Smooth muscle cell (in vitro differentiated cells): ENCODE data around the gene POLR2J. TPM values are rescaled to one million over a fixed set of nuclear protein-coding genes. Genes with fewer than 3 reads are reported as not detected.
A peak's percentile ranks its signal among the peaks of the same experiment; 100 is the strongest.

Experiments used
- DNase-seq: peaks from one replicate; lab custom pipeline; 2025; ENCODE audit not compliant: unreplicated experiment; lab: John Stamatoyannopoulos, UW
- H2AFZ ChIP-seq: fragments of 200-600 bp; sonication (generic); 2 replicates; pipeline ENCODE4 v1.6.0; 2016; ENCODE audit warnings: antibody characterized with exemption, low read depth, mild to moderate bottlenecking
- H3F3A ChIP-seq: fragments of 200-600 bp; sonication (generic); 2 replicates; pipeline ENCODE4 v1.6.0; 2017; ENCODE audit warnings: antibody characterized with exemption, low read depth
- H3K27ac ChIP-seq: fragments of 200-600 bp; sonication (generic); 2 replicates; pipeline ENCODE4 v1.5.1; 2016; ENCODE audit warnings: low read depth, mild to moderate bottlenecking
- H3K27me3 ChIP-seq: fragments of 200-600 bp; sonication (generic); 2 replicates; pipeline ENCODE4 v1.6.1; 2016; ENCODE audit warnings: low read depth, mild to moderate bottlenecking
- H3K36me3 ChIP-seq: fragments of 200-600 bp; sonication (generic); 2 replicates; pipeline ENCODE4 v1.5.1; 2016; ENCODE audit warnings: low read depth
- H3K4me1 ChIP-seq: fragments of 200-600 bp; sonication (generic); 2 replicates; pipeline ENCODE4 v1.5.1; 2016; ENCODE audit warnings: low read depth
- H3K4me2 ChIP-seq: fragments of 200-600 bp; sonication (generic); 2 replicates; pipeline ENCODE4 v1.6.0; 2016; ENCODE audit warnings: mild to moderate bottlenecking
- H3K4me3 ChIP-seq: fragments of 200-600 bp; sonication (generic); 2 replicates; pipeline ENCODE4 v1.5.1; 2016; ENCODE audit warnings: mild to moderate bottlenecking
- H3K79me2 ChIP-seq: fragments of 200-600 bp; sonication (generic); 2 replicates; pipeline ENCODE4 v1.6.0; 2016; ENCODE audit warnings: low read depth, mild to moderate bottlenecking
- H3K9ac ChIP-seq: fragments of 200-600 bp; sonication (generic); 2 replicates; pipeline ENCODE4 v1.6.0; 2016; ENCODE audit warnings: low read depth
- H3K9me3 ChIP-seq: fragments of 200-600 bp; sonication (generic); replicated peaks from 2 replicates; pipeline ENCODE4 v1.5.1; 2016; ENCODE audit warnings: low read depth
- H4K20me1 ChIP-seq: fragments of 200-600 bp; sonication (generic); 2 replicates; pipeline ENCODE4 v1.6.0; 2016; ENCODE audit warnings: low read depth
- WGBS: methylation state at CpG from one replicate; pipeline ENCODE4 v1.1.7; 2016; ENCODE audit warnings: low lambda C conversion rate; 5-methylcytosine and 5-hydroxymethylcytosine counted together
- polyA plus RNA-seq: library from polyadenylated mRNA; unstranded; fragments of >200 nt; fragmentation: Nextera tagmentation; extraction: Ambion mirVana; gene quantifications from 2 replicates; pipeline ENCODE4 v1.2.1, GENCODE V29; 2016
- total RNA-seq: library from RNA; depleted of rRNA; stranded (reverse); fragments of >200 nt; gene quantifications from 2 replicates; pipeline ENCODE4 v1.2.3, GENCODE V29; 2014
- TF ChIP-seq, protein P1 (sequence below): fragments of 200-600 bp; sonication (generic); IDR thresholded peaks from 2 replicates; pipeline ENCODE4 v1.5.1; 2017; ENCODE audit warnings: borderline replicate concordance, mild to moderate bottlenecking, antibody characterized with exemption; ENCODE audit not compliant: insufficient read depth, poor library complexity, severe bottlenecking

POLR2J gene
- total and polyA plus RNA-seq, 2 experiments from 2014 or later = 13.1 to 92.2 TPM

DNA sequence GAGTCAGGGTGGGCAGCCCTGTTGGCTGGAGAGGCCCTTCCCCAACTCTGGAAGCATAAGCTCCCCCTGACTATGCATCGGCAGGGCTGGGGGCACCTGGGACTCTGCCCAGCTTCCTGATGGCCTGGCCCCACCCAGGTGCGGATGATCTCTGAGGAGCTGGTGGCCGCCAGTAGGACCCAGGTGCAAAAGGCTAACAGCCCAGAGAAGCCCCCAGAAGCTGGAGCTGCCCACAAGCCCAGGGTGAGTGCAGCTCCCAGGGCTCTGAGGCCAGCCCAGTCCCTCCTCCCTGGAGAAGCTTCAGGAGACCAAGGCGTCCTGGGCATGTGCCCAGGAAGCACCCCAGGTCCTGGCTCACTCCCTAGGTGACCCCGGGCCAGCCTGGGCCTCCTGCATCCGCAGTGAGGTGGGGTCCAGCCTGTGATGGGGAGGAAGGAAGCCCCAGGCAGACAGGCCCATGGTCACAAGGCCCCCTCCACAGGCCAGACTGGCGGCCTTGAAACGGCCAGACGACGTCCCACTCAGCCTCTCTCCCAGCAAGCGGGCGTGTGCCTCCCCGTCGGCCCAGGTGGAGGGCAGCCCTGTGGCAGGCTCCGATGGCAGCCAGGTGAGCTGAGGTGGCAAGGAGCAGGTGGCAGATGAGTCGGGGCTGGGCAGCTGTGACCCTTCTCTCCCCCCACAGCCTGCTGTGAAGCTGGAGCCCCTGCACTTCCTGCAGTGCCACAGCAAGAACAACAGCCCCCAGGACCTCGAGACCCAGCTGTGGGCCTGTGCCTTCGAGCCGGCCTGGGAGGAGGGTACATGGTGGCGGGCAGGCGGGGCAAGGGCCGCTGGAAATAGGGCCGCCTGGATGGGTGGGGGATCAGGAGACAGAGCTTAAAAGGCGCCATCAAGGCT is 10.9 kb downstream of the POLR2J start:
- DNase-seq = no peak
- no peak overlapping the region for H2AFZ ChIP-seq
- TF ChIP-seq, protein P1, sequence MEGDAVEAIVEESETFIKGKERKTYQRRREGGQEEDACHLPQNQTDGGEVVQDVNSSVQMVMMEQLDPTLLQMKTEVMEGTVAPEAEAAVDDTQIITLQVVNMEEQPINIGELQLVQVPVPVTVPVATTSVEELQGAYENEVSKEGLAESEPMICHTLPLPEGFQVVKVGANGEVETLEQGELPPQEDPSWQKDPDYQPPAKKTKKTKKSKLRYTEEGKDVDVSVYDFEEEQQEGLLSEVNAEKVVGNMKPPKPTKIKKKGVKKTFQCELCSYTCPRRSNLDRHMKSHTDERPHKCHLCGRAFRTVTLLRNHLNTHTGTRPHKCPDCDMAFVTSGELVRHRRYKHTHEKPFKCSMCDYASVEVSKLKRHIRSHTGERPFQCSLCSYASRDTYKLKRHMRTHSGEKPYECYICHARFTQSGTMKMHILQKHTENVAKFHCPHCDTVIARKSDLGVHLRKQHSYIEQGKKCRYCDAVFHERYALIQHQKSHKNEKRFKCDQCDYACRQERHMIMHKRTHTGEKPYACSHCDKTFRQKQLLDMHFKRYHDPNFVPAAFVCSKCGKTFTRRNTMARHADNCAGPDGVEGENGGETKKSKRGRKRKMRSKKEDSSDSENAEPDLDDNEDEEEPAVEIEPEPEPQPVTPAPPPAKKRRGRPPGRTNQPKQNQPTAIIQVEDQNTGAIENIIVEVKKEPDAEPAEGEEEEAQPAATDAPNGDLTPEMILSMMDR = no peak

GRCh38 chr7:102466097-102466496 is 12.6 kb downstream of the POLR2J start:
- H2AFZ ChIP-seq = no peak overlapping the region
- H3K4me3 ChIP-seq = no peak overlapping the region
- H3K9ac ChIP-seq = no peak overlapping the region
- no peak overlapping the region for H3K27ac ChIP-seq
- H3F3A ChIP-seq = no peaks in the 10 kb centered on the region
- no peaks in the 10 kb centered on the region for H4K20me1 ChIP-seq
- H3K9me3 ChIP-seq = no peaks in the 10 kb centered on the region
- no peaks in the 10 kb centered on the region for H3K27me3 ChIP-seq
- H3K36me3 ChIP-seq = no peaks in the 10 kb centered on the region
- H3K79me2 ChIP-seq = peaks cover 27% of the 10 kb centered on the region
- WGBS = 97% methylated on average over 7 of the region's 7 CpGs
- peak overlapping the region; percentile 99 for H3K4me2 ChIP-seq
- DNase-seq = no peak
- TF ChIP-seq, protein P1 = no peak
- H3K4me1 ChIP-seq = peaks cover 6% of the 10 kb centered on the region

More for the DNA sequence above, 10.9 kb downstream of the POLR2J start:
- Histone ChIP-seq H3K4me3 (no peak overlapping the region), H3K36me3 (no peaks in the 10 kb centered on the region), H3K27me3 (no peaks in the 10 kb centered on the region), H3K4me1 (peaks cover 6% of the 10 kb centered on the region), H3K4me2 (no peak overlapping the region), H3K27ac (no peak overlapping the region), H3K9me3 (no peaks in the 10 kb centered on the region), H3F3A (no peaks in the 10 kb centered on the region), H3K79me2 (peaks cover 16% of the 10 kb centered on the region), H4K20me1 (no peaks in the 10 kb centered on the region), H3K9ac (no peak overlapping the region)
- 97% methylated on average over 24 of the region's 24 CpGs for WGBS

DNA sequence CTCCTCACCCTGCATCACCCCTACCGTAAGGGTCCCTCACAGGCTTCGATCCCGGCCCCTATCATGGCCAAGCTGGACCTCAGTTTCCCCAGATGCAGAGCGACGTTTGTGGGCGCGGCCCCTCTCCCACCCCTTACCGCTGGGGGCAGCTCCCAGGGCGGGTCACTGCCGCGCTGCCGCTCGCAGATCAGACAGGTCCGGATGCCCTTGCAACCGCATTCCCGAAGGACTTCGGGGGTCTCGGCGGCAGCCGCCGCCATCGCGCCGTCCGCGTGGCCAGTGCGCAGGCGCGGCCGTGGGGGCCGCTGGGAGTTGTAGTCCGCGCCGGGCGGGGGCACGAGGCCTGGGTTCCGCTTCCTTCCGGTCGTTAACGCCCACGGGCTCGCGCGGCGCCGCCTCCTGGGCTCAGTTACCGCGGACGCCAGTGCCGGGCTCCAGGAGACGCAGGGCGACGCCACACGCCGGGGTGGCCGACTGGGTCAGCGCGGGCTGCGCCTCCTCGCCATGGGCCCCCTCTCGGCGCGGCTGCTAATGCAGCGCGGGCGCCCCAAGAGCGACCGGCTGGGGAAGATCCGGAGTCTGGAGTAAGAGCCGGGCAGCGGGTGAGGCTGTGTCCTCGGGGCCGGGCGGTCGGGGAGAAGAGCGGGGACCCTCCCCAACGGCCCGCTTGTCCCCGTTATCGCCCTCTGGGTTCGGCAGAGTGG is 14.0 kb downstream of the POLR2J start, which contains the start of the genes ALKBH4 and LRWD1:
Gene ALKBH4, minus strand, starts transcription at position 287 of the 704 bp plus-strand sequence. Its CDS starts 27 bp downstream, at position 260.
Gene LRWD1, plus strand, starts transcription at position 408 of the 704 bp plus-strand sequence. Its CDS starts 97 bp downstream, at position 505.
- under 1% methylated on average over 79 of the region's 81 CpGs for WGBS
- H3K27ac ChIP-seq = no peak within 1 kb of the TSS
- no peaks in the 10 kb centered on the region for H4K20me1 ChIP-seq
- peaks cover 6% of the 10 kb centered on the region for H3K4me1 ChIP-seq
- TF ChIP-seq, protein P1 = no peak
- peak within 1 kb of the TSS; percentile 90 for H3K9ac ChIP-seq
- H3F3A ChIP-seq = no peaks in the 10 kb centered on the region
- H3K79me2 ChIP-seq = peaks cover 27% of the 10 kb centered on the region
- peak within 1 kb of the TSS; percentile 92 for H2AFZ ChIP-seq
- H3K9me3 ChIP-seq = no peaks in the 10 kb centered on the region
- H3K4me3 ChIP-seq = peak within 1 kb of the TSS; percentile 95
- H3K27me3 ChIP-seq = no peaks in the 10 kb centered on the region
- H3K36me3 ChIP-seq = no peaks in the 10 kb centered on the region
- peak within 1 kb of the TSS; percentile 99 for H3K4me2 ChIP-seq
- DNase-seq = peak; percentile 86
